NT2/D1 (cell line): ENCODE measurements around the gene KRTAP10-3.

Source experiments
- SUZ12 ChIP-seq: IDR thresholded peaks from 2 replicates; pipeline ENCODE4 v1.6.1; 2011; ENCODE audit not compliant: insufficient read length, insufficient read depth; ENCODE audit errors: extremely low read depth
- YY1 ChIP-seq: IDR thresholded peaks from 2 replicates; pipeline ENCODE4 v1.6.1; 2011; ENCODE audit not compliant: insufficient read length, insufficient read depth
- ZNF274 ChIP-seq: IDR thresholded peaks from 2 replicates; pipeline ENCODE4 v1.6.1; 2011; ENCODE audit warnings: mild to moderate bottlenecking, low read depth, low read length

GRCh38 chr21:44566403-44566802, 7.8 kb upstream of the KRTAP10-3 start:
- TF ChIP-seq ZNF274 (no peak), SUZ12 (no peak), YY1 (no peak)
